ENCODE results near the gene PTF1A. TPM values are rescaled to one million over a fixed set of nuclear protein-coding genes. Genes with fewer than 3 reads are reported as not detected.
"Not testable (repeated sequence)": the region's sequence is repeated elsewhere in the genome, so short reads cannot be mapped to it uniquely, and the experiment has no call there.

The PTF1A gene
- total RNA-seq, 2 experiments from 2014 or later = not detected

- POLR2A ChIA-PET = no interaction called here
- no peak for DNase-seq
- no peaks in the 10 kb centered on the region for H3K4me1 Mint-ChIP-seq
- H3K36me3 Mint-ChIP-seq (ENCODE audit: low read depth) = no peaks in the 10 kb centered on the region
- H3K4me3 Mint-ChIP-seq = no peak overlapping the region
- CTCF ChIA-PET = no interaction called here
- intact Hi-C loops (cut with DNase I, micrococcal nuclease) = no loop called here
- H3K27ac Mint-ChIP-seq = no peak overlapping the region
- no peaks in the 10 kb centered on the region for H3K9me3 Mint-ChIP-seq (ENCODE audit: low read depth)
- peaks cover 6% of the 10 kb centered on the region for H3K27me3 Mint-ChIP-seq
- ATAC-seq = no peak
Measured at GRCh38 chr10:23230582-23230981, 38.5 kb downstream of the PTF1A start.

GRCh38 chr10:23238015-23238414, 45.9 kb downstream of the PTF1A start:
- Mint-ChIP-seq H3K36me3 (ENCODE audit: low read depth) (no peaks in the 10 kb centered on the region), H3K4me1 (no peaks in the 10 kb centered on the region), H3K4me3 (no peak overlapping the region), H3K27me3 (peaks cover 8% of the 10 kb centered on the region), H3K27ac (no peak overlapping the region), H3K9me3 (ENCODE audit: low read depth) (peaks cover 3% of the 10 kb centered on the region)
- ChIA-PET CTCF (interaction anchor here (1.7 kb wide), 1 partner anchor 12 kb away, joined by 3 read pairs; no protein-coding TSS in a partner anchor), POLR2A (no interaction called here)
- ATAC-seq = no peak
- no peak for DNase-seq
- intact Hi-C loops (cut with DNase I, micrococcal nuclease) = no loop called here

- H3K4me1 Mint-ChIP-seq; H3K36me3 Mint-ChIP-seq (ENCODE audit: low read depth); ATAC-seq; CTCF ChIA-PET; POLR2A ChIA-PET; DNase-seq; H3K27me3 Mint-ChIP-seq; intact Hi-C loops (cut with DNase I, micrococcal nuclease); H3K4me3 Mint-ChIP-seq; H3K27ac Mint-ChIP-seq: not testable (repeated sequence)
- H3K9me3 Mint-ChIP-seq (ENCODE audit: low read depth) = peaks cover 11% of the 10 kb centered on the region
Measured at GRCh38 chr10:23241779-23242178, 49.7 kb downstream of the PTF1A start.

Other genes starting within 250 kb of the PTF1A start
- 1 to 10 TPM; 8.2 to 9.0 TPM for gene MSRB2, start 96.7 kb upstream of the PTF1A start, total RNA-seq
- under 1 TPM; 0.16 to 0.41 TPM for gene C10orf67, start 152.5 kb downstream of the PTF1A start, total RNA-seq
- 1 to 10 TPM; 5.7 to 6.5 TPM for gene OTUD1, start 246.8 kb downstream of the PTF1A start, total RNA-seq